Measurements from ENCODE around the gene ARHGAP22.

- TF ChIP-seq CTCF (IDR thresholded peaks at IDR 0.05): no peak
- TF ChIP-seq, protein P1, sequence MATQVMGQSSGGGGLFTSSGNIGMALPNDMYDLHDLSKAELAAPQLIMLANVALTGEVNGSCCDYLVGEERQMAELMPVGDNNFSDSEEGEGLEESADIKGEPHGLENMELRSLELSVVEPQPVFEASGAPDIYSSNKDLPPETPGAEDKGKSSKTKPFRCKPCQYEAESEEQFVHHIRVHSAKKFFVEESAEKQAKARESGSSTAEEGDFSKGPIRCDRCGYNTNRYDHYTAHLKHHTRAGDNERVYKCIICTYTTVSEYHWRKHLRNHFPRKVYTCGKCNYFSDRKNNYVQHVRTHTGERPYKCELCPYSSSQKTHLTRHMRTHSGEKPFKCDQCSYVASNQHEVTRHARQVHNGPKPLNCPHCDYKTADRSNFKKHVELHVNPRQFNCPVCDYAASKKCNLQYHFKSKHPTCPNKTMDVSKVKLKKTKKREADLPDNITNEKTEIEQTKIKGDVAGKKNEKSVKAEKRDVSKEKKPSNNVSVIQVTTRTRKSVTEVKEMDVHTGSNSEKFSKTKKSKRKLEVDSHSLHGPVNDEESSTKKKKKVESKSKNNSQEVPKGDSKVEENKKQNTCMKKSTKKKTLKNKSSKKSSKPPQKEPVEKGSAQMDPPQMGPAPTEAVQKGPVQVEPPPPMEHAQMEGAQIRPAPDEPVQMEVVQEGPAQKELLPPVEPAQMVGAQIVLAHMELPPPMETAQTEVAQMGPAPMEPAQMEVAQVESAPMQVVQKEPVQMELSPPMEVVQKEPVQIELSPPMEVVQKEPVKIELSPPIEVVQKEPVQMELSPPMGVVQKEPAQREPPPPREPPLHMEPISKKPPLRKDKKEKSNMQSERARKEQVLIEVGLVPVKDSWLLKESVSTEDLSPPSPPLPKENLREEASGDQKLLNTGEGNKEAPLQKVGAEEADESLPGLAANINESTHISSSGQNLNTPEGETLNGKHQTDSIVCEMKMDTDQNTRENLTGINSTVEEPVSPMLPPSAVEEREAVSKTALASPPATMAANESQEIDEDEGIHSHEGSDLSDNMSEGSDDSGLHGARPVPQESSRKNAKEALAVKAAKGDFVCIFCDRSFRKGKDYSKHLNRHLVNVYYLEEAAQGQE (IDR thresholded peaks at IDR 0.05; ENCODE audit: low read depth, low read length): no peak
- TF ChIP-seq RAD21 (IDR thresholded peaks at IDR 0.05; ENCODE audit: low read length): no peak
- TF ChIP-seq EZH2phosphoT487 (IDR thresholded peaks at IDR 0.05; ENCODE audit: borderline replicate concordance, low read depth): no peak
- no peak for TF ChIP-seq EP300 (IDR thresholded peaks at IDR 0.05; ENCODE audit: borderline replicate concordance in 1 of 2, low read depth in 1 of 2, low read length in 1 of 2)
- TF ChIP-seq MXI1 (IDR thresholded peaks at IDR 0.05; ENCODE audit: low read depth, low read length): no peak
- TF ChIP-seq NRF1 (IDR thresholded peaks at IDR 0.05; ENCODE audit: low read depth, low read length): no peak
- no peak for TF ChIP-seq YY1 (IDR thresholded peaks at IDR 0.05; ENCODE audit: low read depth)
- TF ChIP-seq FOSL2 (IDR thresholded peaks at IDR 0.05; ENCODE audit: borderline replicate concordance, low read depth): no peak
- no peak for TF ChIP-seq TEAD4 (IDR thresholded peaks at IDR 0.05; ENCODE audit: borderline replicate concordance, insufficient read depth)
- no peak for TF ChIP-seq POLR2AphosphoS5 (IDR thresholded peaks at IDR 0.05; ENCODE audit: low read depth, low read length)
- no peak for TF ChIP-seq TAF1 (IDR thresholded peaks at IDR 0.05; ENCODE audit: borderline replicate concordance, low read depth, low read length)
These were observed 136.6 kb downstream of the ARHGAP22 start for GRCh38 chr10:48468130-48468790.
